K562 (cell line): ENCODE data around the gene AQP2. TPM values are rescaled to one million over a fixed set of nuclear protein-coding genes. Genes with fewer than 3 reads are reported as not detected.
A peak's percentile ranks its signal among the peaks of the same experiment; 100 is the strongest.

Experiments
- CHD1 ChIP-seq: fragments of 200-600 bp; sonication (generic); IDR thresholded peaks from one replicate; pipeline ENCODE4 v1.6.1; 2012; ENCODE audit warnings: mild to moderate bottlenecking, moderate library complexity, low read length, inconsistent platforms
- FIP1L1 ChIP-seq: fragments of 200-400 bp; formaldehyde crosslinking; IDR thresholded peaks from 2 replicates; pipeline ENCODE4 v1.6.1; 2018; ENCODE audit warnings: mild to moderate bottlenecking, low read depth, low read length; ENCODE audit not compliant: poor library complexity, severe bottlenecking
- KLF13 ChIP-seq: fragments of 450-650 bp; IDR thresholded peaks from 2 replicates; pipeline ENCODE4 v1.6.1; 2016; ENCODE audit warnings: missing genetic modification characterization, low read depth, mild to moderate bottlenecking, missing compliant biosample characterization, moderate library complexity, borderline replicate concordance
- MYC ChIP-seq, 2 experiments: fragments of 250-450 bp in 1 of 2; sonication (Bioruptor Pico) in 1 of 2; IDR thresholded peaks; 2 replicates each; pipeline versions ENCODE4 v1.5.1 to v1.6.1; 2012 to 2021; ENCODE audit warnings: low read depth in 2 of 2, borderline replicate concordance in 1 of 2, improper control_type of control experiment in 1 of 2, low read length in 1 of 2, mild to moderate bottlenecking in 1 of 2, moderate library complexity in 1 of 2
- NCOA6 ChIP-seq: fragments of 450-650 bp; IDR thresholded peaks from 2 replicates; pipeline ENCODE4 v1.6.1; 2017; ENCODE audit warnings: mild to moderate bottlenecking
- NFIC ChIP-seq: fragments of 450-650 bp; IDR thresholded peaks from 2 replicates; pipeline ENCODE4 v1.6.1; 2017; ENCODE audit warnings: mild to moderate bottlenecking, inconsistent platforms
- NR2F6 ChIP-seq: fragments of 450-650 bp; formaldehyde crosslinking; IDR thresholded peaks from 2 replicates; pipeline ENCODE4 v1.4.0; 2020; ENCODE audit warnings: mild to moderate bottlenecking
- SMAD4 ChIP-seq: fragments of 250-450 bp; sonication (Bioruptor Pico); conservative IDR thresholded peaks from 2 replicates; pipeline ENCODE4 v1.8.0; 2021; ENCODE audit warnings: inconsistent platforms, mild to moderate bottlenecking, moderate library complexity
- SRSF7 ChIP-seq: fragments of 200-400 bp; formaldehyde crosslinking; optimal IDR thresholded peaks from 2 replicates; pipeline ENCODE3; 2017; ENCODE audit warnings: mild to moderate bottlenecking, low read depth, low read length
- TAF1 ChIP-seq: IDR thresholded peaks from 2 replicates; pipeline ENCODE4 v1.6.1; 2011; ENCODE audit warnings: mild to moderate bottlenecking, low read length, moderate library complexity; ENCODE audit not compliant: insufficient read depth, control insufficient read depth, severe bottlenecking; ENCODE audit errors: extremely low read depth
- ZBTB17 ChIP-seq: fragments of 450-650 bp; formaldehyde crosslinking; IDR thresholded peaks from 2 replicates; pipeline ENCODE4 v1.4.0; 2020; ENCODE audit warnings: mild to moderate bottlenecking
- ZNF140 ChIP-seq: fragments of 250-450 bp; sonication (Bioruptor Pico); IDR thresholded peaks from 2 replicates; pipeline ENCODE4 v1.8.0; 2021; ENCODE audit warnings: moderate library complexity, mild to moderate bottlenecking, inconsistent platforms
- ZNF174 ChIP-seq: fragments of 250-450 bp; sonication (Bioruptor Pico); IDR thresholded peaks from 2 replicates; pipeline ENCODE4 v1.4.0; 2020; ENCODE audit warnings: mild to moderate bottlenecking
- polyA plus RNA-seq, 8 experiments: library from polyadenylated mRNA; depleted of rRNA in 4 of 8; stranded (reverse) in 5 of 8; unstranded in 3 of 8; fragments of >200 nt; fragmentation: Nextera tagmentation in 2 of 8; fragmentation: Illumina TruSeq in 1 of 8; extraction: Ambion mirVana in 2 of 8; extraction: Trizol in 1 of 8; gene quantifications; 2 replicates each; pipeline versions ENCODE4 v1.2.1 to v1.2.3, GENCODE V29; 2011 to 2014; ENCODE audit warnings: inconsistent platforms in 1 of 8, missing spikeins in 1 of 8
- total RNA-seq, 7 experiments: library from RNA; depleted of rRNA in 6 of 7; stranded (reverse); fragments of >200 nt in 6 of 7; fragmentation: Illumina TruSeq in 2 of 7; extraction: Trizol in 2 of 7; gene quantifications; 2 replicates each; pipeline versions ENCODE4 v1.2.1 to v1.2.3, GENCODE V29; 2011 to 2021; ENCODE audit warnings: low replicate concordance in 1 of 7
- TF ChIP-seq, protein P1 (sequence below): fragments of 250-450 bp; sonication (Bioruptor Pico); IDR thresholded peaks from 2 replicates; pipeline ENCODE4 v1.9.0; 2021; ENCODE audit warnings: mild to moderate bottlenecking, inconsistent platforms
- TF ChIP-seq, protein P2 (sequence below): fragments of 450-650 bp; conservative IDR thresholded peaks from 2 replicates; pipeline ENCODE4 v1.6.1; 2016; ENCODE audit warnings: missing genetic modification characterization, low read depth, mild to moderate bottlenecking, missing compliant biosample characterization, moderate library complexity
- TF ChIP-seq, protein P3 (sequence below): sonication (generic); formaldehyde crosslinking; IDR thresholded peaks from 2 replicates; pipeline ENCODE4 v1.8.0; 2022; ENCODE audit warnings: mild to moderate bottlenecking, missing genetic modification reagents, borderline replicate concordance
- TF ChIP-seq, protein P4 (sequence below): sonication (generic); formaldehyde crosslinking; IDR thresholded peaks from 2 replicates; pipeline ENCODE4 v1.4.0; 2020; ENCODE audit warnings: mild to moderate bottlenecking, missing genetic modification reagents
- TF ChIP-seq, protein P5 (sequence below): fragments of 250-450 bp; sonication (Bioruptor Pico); IDR thresholded peaks from 2 replicates; pipeline ENCODE4 v1.5.1; 2021; ENCODE audit warnings: mild to moderate bottlenecking

AQP2 gene
- total and polyA plus RNA-seq, 9 of the 15 experiments (the other 6 are each of a cell fraction or from before 2014, with no cell fraction given) = not detected

DNA sequence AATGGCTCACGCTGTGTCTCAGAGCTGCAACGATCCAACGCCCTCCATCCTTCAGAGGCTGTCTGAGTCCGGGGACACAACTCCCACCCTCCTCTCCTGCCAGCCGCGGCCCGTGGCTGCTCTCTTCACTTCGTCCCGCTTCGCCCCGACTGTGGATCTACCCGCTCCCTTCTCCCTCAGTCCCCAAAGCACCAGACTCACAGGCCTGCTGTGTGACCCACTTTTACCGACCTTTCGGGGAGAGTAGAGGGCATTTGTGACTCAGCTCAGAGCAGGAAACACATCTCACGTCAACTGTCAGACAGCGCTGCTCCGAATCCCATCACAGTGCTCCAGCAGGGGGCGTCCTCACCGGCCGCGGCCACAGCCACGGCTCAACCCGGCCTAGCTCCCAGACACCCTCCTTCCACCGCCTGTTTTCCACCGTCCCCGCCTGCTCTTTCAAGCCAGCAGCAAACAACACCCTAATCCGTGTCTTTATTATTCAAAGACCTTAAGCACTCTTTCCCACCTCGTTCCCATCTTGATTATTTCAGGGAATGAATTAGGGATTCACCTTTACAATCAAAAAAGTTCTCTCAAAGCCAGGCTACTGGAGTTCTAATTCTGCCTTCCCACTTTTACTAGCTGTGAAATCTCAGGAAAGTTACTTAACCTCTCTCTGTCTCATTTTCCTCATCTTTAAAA lies 5.0 kb upstream of the AQP2 start (continued):
- TF ChIP-seq, protein P1, sequence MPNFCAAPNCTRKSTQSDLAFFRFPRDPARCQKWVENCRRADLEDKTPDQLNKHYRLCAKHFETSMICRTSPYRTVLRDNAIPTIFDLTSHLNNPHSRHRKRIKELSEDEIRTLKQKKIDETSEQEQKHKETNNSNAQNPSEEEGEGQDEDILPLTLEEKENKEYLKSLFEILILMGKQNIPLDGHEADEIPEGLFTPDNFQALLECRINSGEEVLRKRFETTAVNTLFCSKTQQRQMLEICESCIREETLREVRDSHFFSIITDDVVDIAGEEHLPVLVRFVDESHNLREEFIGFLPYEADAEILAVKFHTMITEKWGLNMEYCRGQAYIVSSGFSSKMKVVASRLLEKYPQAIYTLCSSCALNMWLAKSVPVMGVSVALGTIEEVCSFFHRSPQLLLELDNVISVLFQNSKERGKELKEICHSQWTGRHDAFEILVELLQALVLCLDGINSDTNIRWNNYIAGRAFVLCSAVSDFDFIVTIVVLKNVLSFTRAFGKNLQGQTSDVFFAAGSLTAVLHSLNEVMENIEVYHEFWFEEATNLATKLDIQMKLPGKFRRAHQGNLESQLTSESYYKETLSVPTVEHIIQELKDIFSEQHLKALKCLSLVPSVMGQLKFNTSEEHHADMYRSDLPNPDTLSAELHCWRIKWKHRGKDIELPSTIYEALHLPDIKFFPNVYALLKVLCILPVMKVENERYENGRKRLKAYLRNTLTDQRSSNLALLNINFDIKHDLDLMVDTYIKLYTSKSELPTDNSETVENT = no peak
- no peak for TF ChIP-seq NFIC
- TF ChIP-seq KLF13 (tag) = no peak
- no peak for TF ChIP-seq NCOA6
- TF ChIP-seq ZNF174 (CRISPR knock-in tag) = no peak
- TF ChIP-seq MYC (IDR thresholded peaks at IDR 0.05; ENCODE audit: low read depth, low read length) = peak; percentile 56
- no peak for TF ChIP-seq MYC (CRISPR knock-in tag; IDR thresholded peaks at IDR 0.05; ENCODE audit: borderline replicate concordance, low read depth)
- TF ChIP-seq, protein P2, sequence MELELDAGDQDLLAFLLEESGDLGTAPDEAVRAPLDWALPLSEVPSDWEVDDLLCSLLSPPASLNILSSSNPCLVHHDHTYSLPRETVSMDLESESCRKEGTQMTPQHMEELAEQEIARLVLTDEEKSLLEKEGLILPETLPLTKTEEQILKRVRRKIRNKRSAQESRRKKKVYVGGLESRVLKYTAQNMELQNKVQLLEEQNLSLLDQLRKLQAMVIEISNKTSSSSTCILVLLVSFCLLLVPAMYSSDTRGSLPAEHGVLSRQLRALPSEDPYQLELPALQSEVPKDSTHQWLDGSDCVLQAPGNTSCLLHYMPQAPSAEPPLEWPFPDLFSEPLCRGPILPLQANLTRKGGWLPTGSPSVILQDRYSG = no peak
- TF ChIP-seq, protein P3, sequence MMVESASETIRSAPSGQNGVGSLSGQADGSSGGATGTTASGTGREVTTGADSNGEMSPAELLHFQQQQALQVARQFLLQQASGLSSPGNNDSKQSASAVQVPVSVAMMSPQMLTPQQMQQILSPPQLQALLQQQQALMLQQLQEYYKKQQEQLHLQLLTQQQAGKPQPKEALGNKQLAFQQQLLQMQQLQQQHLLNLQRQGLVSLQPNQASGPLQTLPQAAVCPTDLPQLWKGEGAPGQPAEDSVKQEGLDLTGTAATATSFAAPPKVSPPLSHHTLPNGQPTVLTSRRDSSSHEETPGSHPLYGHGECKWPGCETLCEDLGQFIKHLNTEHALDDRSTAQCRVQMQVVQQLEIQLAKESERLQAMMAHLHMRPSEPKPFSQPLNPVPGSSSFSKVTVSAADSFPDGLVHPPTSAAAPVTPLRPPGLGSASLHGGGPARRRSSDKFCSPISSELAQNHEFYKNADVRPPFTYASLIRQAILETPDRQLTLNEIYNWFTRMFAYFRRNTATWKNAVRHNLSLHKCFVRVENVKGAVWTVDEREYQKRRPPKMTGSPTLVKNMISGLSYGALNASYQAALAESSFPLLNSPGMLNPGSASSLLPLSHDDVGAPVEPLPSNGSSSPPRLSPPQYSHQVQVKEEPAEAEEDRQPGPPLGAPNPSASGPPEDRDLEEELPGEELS = no peak
- TF ChIP-seq ZNF140 = no peak
- no peak for TF ChIP-seq SRSF7
- TF ChIP-seq TAF1 = peak; percentile 55
- TF ChIP-seq CHD1 = no peak
- no peak; the same call in 1 of the 2 replicates for TF ChIP-seq ZBTB17 (CRISPR knock-in tag)
- TF ChIP-seq, protein P4, sequence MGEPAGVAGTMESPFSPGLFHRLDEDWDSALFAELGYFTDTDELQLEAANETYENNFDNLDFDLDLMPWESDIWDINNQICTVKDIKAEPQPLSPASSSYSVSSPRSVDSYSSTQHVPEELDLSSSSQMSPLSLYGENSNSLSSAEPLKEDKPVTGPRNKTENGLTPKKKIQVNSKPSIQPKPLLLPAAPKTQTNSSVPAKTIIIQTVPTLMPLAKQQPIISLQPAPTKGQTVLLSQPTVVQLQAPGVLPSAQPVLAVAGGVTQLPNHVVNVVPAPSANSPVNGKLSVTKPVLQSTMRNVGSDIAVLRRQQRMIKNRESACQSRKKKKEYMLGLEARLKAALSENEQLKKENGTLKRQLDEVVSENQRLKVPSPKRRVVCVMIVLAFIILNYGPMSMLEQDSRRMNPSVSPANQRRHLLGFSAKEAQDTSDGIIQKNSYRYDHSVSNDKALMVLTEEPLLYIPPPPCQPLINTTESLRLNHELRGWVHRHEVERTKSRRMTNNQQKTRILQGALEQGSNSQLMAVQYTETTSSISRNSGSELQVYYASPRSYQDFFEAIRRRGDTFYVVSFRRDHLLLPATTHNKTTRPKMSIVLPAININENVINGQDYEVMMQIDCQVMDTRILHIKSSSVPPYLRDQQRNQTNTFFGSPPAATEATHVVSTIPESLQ (CRISPR knock-in tag) = no peak
- TF ChIP-seq FIP1L1 = no peak
- no peak for TF ChIP-seq NR2F6 (CRISPR knock-in tag)
- TF ChIP-seq, protein P5, sequence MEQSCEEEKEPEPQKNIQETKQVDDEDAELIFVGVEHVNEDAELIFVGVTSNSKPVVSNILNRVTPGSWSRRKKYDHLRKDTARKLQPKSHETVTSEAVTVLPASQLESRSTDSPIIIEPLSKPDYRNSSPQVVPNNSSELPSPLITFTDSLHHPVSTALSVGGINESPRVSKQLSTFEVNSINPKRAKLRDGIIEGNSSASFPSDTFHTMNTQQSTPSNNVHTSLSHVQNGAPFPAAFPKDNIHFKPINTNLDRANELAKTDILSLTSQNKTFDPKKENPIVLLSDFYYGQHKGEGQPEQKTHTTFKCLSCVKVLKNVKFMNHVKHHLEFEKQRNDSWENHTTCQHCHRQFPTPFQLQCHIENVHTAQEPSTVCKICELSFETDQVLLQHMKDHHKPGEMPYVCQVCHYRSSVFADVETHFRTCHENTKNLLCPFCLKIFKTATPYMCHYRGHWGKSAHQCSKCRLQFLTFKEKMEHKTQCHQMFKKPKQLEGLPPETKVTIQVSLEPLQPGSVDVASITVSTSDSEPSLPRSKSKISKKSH (CRISPR knock-in tag) = no peak
- peak; percentile 76; the same call in 1 of the 2 replicates for TF ChIP-seq SMAD4
